OCI-LY3 (cell line): ENCODE measurements around the gene ANKS1A.

ENCODE experiments used
- CTCF ChIP-seq: fragments of 200-600, 300-600 bp; sonication (generic); IDR thresholded peaks from 2 replicates; pipeline ENCODE4 v1.5.1; 2014; ENCODE audit warnings: antibody characterized with exemption, low read length, low read depth
- EZH2phosphoT487 ChIP-seq: fragments of 200-600 bp; shearing (Covaris generic); IDR thresholded peaks from 2 replicates; pipeline ENCODE4 v1.6.1; 2018; ENCODE audit warnings: antibody characterized with exemption, mixed run types, low read depth

- TF ChIP-seq CTCF (no peak), EZH2phosphoT487 (no peak)
Observed at GRCh38 chr6:34922177-34922663, 33.2 kb downstream of the ANKS1A start.
